Left kidney (tissue), 8 donors: ENCODE measurements around the gene MYBPC1. TPM values are rescaled to one million over a fixed set of nuclear protein-coding genes. Genes with fewer than 3 reads are reported as not detected.
"Not testable (repeated sequence)": the region's sequence is repeated elsewhere in the genome, so short reads cannot be mapped to it uniquely, and the experiment has no call there.

Experiments used
- DNase-seq: peaks from one replicate; pipeline ENCODE4 v3.0.0-alpha.2; 2013
- long read RNA-seq, 8 donors: transcript quantifications; one replicate each; lab custom pipeline, GENCODE V29; 2026
- polyA plus RNA-seq: library from polyadenylated mRNA; unstranded; fragments of 120-200 nt; gene quantifications from one replicate; pipeline ENCODE4 v1.2.1, GENCODE V29; 2013; ENCODE audit not compliant: insufficient read length

Gene MYBPC1
- polyA plus RNA-seq = not detected
- long read RNA-seq, donor 1 = 0 reads
- long read RNA-seq, donor 2 = 0 reads
- long read RNA-seq, donor 3, partial matches to known transcripts = 7 of 7 reads
- long read RNA-seq, donor 3, other reads (novel, unspliced or antisense) = 0 of 7 reads
- long read RNA-seq, donor 4 = 0 reads
- long read RNA-seq, donor 5 = 0 reads
- long read RNA-seq, donor 6 = 0 reads
- long read RNA-seq, donor 7 = 0 reads
- long read RNA-seq, donor 8 = 0 reads

- no peak for DNase-seq
These were observed at the start of gene MYBPC1 for GRCh38 chr12:101594700-101595099. Gene MYBPC1, plus strand, starts transcription at chr12:101594971. Its CDS starts 100 bp downstream, at chr12:101595071.

GRCh38 chr12:101551362-101552114 lies 43.2 kb upstream of the MYBPC1 start:
- no peak for DNase-seq

GRCh38 chr12:101552277-101552676 lies 42.5 kb upstream of the MYBPC1 start:
- no peak for DNase-seq

- DNase-seq = no peak
These were observed 37.7 kb upstream of the MYBPC1 start for GRCh38 chr12:101557094-101557493.

DNA sequence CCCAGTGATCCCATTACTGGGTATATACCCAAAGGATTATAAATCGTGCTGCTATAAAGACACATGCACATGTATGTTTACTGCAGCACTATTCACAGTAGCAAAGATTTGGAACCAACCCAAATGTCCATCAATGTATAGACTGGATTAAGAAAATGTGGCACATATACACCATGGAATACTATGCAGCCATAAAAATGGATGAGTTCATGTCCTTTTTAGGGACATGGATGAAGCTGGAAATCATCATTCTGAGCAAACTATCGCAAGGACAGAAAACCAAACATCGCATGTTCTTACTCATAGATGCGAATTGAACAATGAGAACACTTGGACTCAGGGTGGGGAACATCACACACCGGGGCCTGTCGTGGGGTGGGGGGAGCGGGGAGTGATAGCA lies 36.0 kb upstream of the MYBPC1 start:
- DNase-seq = not testable (repeated sequence)

DNA sequence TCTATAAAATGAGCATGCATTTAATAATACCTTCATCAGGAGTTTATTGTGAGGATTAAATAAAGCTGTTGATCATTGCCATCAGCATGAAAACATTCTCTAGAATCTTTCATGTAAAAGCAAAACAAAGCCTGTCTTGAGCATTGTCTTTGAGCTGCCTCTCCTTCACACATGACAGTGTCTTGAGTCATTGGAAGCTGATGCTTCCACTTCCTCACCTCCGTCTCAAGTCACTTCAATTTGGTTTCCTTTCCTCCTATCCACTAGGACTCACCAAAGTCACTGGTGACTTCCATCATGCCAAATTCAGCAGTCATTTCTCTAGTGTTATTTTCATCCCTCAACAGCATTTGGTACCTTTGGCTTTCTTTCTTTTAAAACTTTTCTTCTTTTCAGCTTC lies 31.6 kb upstream of the MYBPC1 start:
- no peak for DNase-seq

DNA sequence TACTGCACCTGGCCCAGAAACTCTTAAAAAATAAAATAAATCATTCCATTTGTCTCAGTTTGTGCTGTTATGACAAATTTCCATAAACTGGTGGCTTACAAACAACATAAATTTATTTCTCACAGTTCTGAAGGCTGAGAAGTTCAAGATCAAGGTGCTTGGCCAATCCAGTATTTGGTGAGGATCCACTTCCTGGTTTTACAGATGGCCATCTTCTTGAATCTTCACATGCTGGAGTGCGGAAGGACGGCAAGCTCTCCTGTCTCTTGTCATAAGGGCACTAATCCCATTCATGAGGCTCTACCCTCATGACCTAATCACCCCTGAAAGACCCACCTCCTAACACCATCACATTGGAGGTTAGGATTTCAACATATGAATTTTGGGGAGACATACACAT lies 29.9 kb upstream of the MYBPC1 start:
- DNase-seq = no peak

DNA sequence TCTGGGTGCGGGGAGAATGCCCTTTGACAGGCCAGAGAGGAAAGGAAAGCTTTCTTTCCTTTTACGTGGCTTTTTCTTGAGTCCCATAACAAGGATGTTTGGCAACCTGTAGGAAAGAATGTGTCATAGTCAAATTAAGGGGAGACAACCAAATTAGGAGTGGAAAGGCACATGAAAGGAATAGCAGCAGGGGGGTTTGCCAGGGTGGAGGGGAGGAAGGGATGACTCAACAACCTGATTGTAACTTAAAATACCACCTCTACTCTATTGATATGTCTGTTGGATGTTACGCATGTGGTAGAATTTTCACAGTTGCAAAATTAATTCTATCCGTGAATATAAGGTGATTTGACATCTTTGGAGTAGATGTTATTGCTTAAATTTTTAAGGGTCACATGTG lies 28.5 kb upstream of the MYBPC1 start:
- no peak for DNase-seq

- DNase-seq = no peak
These were observed 26.9 kb upstream of the MYBPC1 start for GRCh38 chr12:101567918-101568317.

- DNase-seq = peak; percentile 20
These were observed 24.7 kb upstream of the MYBPC1 start for GRCh38 chr12:101570047-101570446.

- DNase-seq = no peak
These were observed 23.7 kb upstream of the MYBPC1 start for GRCh38 chr12:101571105-101571504.

- no peak for DNase-seq
These were observed 21.0 kb upstream of the MYBPC1 start for GRCh38 chr12:101573743-101574142.

DNA sequence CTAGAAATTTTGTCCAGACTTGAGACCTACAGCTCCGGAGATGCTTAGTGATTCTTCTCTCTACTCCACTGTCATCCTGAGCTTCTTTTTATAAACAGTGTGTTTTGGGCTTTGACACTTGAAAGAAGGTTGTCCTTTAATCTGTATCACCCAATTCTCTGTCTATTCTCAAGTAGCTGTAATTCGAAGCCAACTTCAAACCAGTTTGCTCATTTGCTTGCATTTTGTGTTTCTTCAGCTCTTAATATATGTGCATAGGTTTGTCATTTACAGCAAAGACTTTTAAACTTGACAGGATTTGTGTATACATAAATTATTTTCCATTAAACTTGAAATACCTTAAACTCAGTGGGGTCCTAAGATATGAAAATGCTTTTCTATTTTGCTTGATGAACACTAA lies 16.4 kb upstream of the MYBPC1 start:
- DNase-seq = no peak

DNA sequence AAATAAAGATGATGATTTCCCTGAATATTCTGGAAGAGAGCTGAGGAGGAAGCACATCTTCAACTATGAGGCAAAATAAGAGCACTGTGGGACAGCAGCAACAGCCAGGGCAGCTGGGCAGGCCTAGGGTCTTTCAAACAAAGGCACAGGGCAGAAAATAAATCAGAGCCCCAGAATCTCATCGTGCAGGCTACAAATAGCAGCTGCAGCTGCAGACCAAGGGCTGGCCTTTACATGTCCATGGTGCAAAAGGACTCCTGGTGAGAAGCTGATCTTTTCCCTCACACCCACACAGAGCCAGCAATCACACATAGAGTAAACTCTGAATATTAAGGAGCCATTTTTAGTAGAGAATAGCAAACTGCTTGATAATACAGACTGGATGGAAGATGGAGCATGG lies 13.6 kb upstream of the MYBPC1 start:
- DNase-seq = no peak

GRCh38 chr12:101582937-101583336 lies 11.8 kb upstream of the MYBPC1 start:
- DNase-seq = no peak

- DNase-seq = no peak
These were observed 4.4 kb upstream of the MYBPC1 start for GRCh38 chr12:101590383-101590782.

GRCh38 chr12:101591781-101592180 lies 3.0 kb upstream of the MYBPC1 start:
- no peak for DNase-seq

DNA sequence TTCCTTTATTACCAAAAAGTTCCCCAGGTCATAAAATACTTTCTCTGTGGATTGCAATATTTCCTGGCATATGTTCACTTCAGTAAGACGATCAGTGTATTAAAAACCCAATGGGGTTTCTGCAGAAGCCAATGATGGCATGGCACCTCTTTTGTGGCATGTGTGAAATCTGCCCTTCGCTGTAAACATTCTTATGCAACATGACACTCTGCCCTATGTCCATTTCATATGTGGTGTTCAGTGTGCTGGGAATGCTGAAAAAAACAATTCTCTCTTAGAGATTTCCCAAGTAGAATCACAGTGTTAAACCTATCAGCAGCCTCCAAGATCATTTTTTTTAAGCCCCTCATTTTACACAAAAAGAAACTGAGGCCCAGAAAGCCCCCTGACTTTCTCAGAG lies 2.3 kb upstream of the MYBPC1 start:
- DNase-seq = no peak

DNA sequence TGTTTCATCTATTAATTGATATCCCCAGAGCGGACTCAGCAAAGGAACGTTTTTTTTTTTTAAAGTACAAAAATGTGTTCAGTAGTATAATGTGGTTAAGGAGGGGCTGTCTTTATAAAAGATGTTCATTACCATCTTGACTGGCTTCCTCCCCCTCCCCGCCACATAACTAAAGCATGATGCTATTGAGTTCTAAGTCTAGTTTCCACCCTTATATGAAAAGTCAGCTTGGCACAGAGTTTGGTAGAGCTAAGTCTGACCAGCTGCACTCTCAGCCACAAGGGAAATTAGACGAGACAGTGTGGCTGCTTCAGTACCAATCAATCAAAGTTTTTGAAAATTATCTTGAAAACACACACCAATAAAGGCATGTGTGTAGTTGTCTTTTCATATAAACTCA lies 1.9 kb upstream of the MYBPC1 start:
- no peak for DNase-seq

- no peak for DNase-seq
These were observed 1.4 kb downstream of the MYBPC1 start for GRCh38 chr12:101596172-101596571.

- no peak for DNase-seq
These were observed 2.4 kb downstream of the MYBPC1 start for GRCh38 chr12:101597164-101597563.

GRCh38 chr12:101598483-101598882 lies 3.7 kb downstream of the MYBPC1 start:
- DNase-seq = no peak

DNA sequence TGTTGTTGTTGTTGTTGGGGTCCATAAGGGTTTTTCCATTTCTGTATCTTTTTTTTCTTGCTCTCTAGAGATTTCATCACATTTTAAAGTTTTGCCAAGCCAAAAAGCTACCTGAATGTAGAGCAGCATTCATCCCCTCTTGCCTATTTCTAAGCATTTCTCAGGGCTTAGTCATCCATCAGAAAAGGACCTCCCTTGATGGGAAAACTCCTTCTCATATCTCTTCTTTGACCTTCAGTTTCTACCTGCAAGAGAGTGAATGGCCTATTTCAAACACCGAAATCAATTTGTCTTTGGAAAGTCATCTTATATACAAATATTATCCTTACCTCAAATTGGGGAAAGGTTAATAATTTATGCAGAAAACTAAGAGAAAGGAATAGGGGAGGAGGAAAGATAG lies 4.5 kb downstream of the MYBPC1 start:
- no peak for DNase-seq
